C4-2B (cell line): ENCODE measurements around the gene ORM2.

Experiments
- ZFX ChIP-seq: fragments of 450-650 bp; IDR thresholded peaks from 2 replicates; pipeline ENCODE4 v1.6.1; 2017
- TF ChIP-seq, protein P1 (sequence below): fragments of 450-650 bp; conservative IDR thresholded peaks from 2 replicates; pipeline ENCODE4 v1.5.1; 2017; ENCODE audit warnings: mild to moderate bottlenecking

DNA sequence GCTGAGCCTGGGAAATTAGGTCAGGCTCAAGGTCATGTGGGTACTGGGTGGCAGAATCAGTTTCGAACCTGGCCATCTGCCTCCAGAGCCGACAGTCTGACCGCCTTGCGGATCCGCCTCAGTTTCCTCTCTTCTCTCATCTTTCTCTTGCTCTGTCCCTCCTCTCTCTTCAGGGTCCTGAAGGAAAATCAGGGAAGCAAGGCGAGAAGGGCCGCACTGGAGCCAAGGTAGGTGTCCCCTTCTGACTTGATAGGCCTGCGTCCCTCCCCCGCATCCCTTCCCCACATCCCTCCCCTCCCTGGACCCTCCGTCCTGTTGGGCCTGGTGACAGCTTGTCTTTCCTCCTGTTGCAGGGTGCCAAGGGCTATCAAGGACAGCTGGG is 47.6 kb upstream of the ORM2 start:
- TF ChIP-seq, protein P1, sequence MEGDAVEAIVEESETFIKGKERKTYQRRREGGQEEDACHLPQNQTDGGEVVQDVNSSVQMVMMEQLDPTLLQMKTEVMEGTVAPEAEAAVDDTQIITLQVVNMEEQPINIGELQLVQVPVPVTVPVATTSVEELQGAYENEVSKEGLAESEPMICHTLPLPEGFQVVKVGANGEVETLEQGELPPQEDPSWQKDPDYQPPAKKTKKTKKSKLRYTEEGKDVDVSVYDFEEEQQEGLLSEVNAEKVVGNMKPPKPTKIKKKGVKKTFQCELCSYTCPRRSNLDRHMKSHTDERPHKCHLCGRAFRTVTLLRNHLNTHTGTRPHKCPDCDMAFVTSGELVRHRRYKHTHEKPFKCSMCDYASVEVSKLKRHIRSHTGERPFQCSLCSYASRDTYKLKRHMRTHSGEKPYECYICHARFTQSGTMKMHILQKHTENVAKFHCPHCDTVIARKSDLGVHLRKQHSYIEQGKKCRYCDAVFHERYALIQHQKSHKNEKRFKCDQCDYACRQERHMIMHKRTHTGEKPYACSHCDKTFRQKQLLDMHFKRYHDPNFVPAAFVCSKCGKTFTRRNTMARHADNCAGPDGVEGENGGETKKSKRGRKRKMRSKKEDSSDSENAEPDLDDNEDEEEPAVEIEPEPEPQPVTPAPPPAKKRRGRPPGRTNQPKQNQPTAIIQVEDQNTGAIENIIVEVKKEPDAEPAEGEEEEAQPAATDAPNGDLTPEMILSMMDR = no peak
- no peak for TF ChIP-seq ZFX
